ENCODE results near the gene RANBP10. TPM values are rescaled to one million over a fixed set of nuclear protein-coding genes. Genes with fewer than 3 reads are reported as not detected.
A peak's percentile ranks its signal among the peaks of the same experiment; 100 is the strongest.

RANBP10 gene
- total and polyA plus RNA-seq, 9 of the 15 experiments (the other 6 are each of a cell fraction or from before 2014, with no cell fraction given) = 0.61 to 19.3 (median 5.9) TPM

DNA sequence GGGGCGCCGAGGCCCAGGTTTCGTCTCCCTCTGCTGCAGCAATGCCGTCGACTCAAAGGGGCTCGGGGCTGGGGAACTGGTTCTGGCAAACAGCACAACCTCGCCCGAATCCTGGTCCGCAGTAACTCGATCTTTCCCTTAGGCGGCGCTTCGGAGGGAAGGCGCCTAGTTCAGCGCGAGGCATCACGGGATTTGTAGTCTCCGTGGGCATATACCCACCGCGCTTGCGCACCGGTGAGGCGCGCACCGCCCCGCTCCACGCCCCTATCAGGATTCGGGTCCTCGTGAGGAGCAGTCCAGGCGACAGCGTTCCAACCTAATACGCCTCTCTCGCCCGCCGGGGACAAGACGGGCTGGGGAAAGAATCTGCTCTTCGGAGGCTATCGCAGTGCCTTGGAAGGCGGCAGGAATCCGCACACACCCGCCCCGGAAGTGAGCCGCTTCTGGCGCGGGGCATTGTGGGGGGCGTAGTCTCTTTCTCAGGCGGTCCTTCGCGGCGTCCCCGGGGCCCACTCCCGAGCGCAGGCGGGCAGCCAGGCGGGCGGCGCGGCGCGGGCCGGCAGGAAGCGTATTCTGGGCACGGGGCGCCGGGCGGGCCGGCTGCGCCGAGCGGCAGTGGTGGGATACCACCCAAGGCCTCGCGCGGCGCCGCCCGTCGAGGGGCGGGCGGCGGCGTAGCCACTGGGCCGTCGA is 35.6 kb upstream of the RANBP10 start, which contains the start of gene THAP11 (continued):
- TF ChIP-seq ZNF184 (CRISPR knock-in tag; IDR thresholded peaks at IDR 0.05) (no peak), ZNF445 (CRISPR knock-in tag; IDR thresholded peaks at IDR 0.05; ENCODE audit: low read depth) (no peak), ZNF830 (CRISPR knock-in tag; IDR thresholded peaks at IDR 0.05) (no peak), LCOR (CRISPR knock-in tag; IDR thresholded peaks at IDR 0.05) (peak; percentile 39; the same call in 1 of the 2 replicates), PCBP1 (IDR thresholded peaks at IDR 0.05; ENCODE audit: low read depth, low read length, poor library complexity, severe bottlenecking) (no peak), HMG20B (CRISPR knock-in tag; IDR thresholded peaks at IDR 0.05) (no peak), ZNF121 (CRISPR knock-in tag; conservative IDR thresholded peaks at IDR 0.05) (no peak), FOS (IDR thresholded peaks at IDR 0.05; ENCODE audit: extremely low read depth, insufficient read length) (no peak), NR2C2 (CRISPR knock-in tag; IDR thresholded peaks at IDR 0.05) (peak; percentile 70), NR2C2 (tag; IDR thresholded peaks at IDR 0.05) (peak; percentile 87)
- TF ChIP-seq, protein P1, sequence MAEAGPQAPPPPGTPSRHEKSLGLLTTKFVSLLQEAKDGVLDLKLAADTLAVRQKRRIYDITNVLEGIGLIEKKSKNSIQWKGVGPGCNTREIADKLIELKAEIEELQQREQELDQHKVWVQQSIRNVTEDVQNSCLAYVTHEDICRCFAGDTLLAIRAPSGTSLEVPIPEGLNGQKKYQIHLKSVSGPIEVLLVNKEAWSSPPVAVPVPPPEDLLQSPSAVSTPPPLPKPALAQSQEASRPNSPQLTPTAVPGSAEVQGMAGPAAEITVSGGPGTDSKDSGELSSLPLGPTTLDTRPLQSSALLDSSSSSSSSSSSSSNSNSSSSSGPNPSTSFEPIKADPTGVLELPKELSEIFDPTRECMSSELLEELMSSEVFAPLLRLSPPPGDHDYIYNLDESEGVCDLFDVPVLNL (CRISPR knock-in tag; IDR thresholded peaks at IDR 0.05; ENCODE audit: low read depth) = no peak
- TF ChIP-seq, protein P2, sequence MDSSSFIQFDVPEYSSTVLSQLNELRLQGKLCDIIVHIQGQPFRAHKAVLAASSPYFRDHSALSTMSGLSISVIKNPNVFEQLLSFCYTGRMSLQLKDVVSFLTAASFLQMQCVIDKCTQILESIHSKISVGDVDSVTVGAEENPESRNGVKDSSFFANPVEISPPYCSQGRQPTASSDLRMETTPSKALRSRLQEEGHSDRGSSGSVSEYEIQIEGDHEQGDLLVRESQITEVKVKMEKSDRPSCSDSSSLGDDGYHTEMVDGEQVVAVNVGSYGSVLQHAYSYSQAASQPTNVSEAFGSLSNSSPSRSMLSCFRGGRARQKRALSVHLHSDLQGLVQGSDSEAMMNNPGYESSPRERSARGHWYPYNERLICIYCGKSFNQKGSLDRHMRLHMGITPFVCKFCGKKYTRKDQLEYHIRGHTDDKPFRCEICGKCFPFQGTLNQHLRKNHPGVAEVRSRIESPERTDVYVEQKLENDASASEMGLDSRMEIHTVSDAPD (CRISPR knock-in tag; IDR thresholded peaks at IDR 0.05) = no peak
- TF ChIP-seq, protein P3, sequence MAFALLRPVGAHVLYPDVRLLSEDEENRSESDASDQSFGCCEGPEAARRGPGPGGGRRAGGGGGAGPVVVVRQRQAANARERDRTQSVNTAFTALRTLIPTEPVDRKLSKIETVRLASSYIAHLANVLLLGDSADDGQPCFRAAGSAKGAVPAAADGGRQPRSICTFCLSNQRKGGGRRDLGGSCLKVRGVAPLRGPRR (CRISPR knock-in tag; IDR thresholded peaks at IDR 0.05) = no peak
- TF ChIP-seq, protein P4, sequence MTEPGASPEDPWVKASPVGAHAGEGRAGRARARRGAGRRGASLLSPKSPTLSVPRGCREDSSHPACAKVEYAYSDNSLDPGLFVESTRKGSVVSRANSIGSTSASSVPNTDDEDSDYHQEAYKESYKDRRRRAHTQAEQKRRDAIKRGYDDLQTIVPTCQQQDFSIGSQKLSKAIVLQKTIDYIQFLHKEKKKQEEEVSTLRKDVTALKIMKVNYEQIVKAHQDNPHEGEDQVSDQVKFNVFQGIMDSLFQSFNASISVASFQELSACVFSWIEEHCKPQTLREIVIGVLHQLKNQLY (CRISPR knock-in tag; conservative IDR thresholded peaks at IDR 0.05) = no peak
- TF ChIP-seq, protein P5, sequence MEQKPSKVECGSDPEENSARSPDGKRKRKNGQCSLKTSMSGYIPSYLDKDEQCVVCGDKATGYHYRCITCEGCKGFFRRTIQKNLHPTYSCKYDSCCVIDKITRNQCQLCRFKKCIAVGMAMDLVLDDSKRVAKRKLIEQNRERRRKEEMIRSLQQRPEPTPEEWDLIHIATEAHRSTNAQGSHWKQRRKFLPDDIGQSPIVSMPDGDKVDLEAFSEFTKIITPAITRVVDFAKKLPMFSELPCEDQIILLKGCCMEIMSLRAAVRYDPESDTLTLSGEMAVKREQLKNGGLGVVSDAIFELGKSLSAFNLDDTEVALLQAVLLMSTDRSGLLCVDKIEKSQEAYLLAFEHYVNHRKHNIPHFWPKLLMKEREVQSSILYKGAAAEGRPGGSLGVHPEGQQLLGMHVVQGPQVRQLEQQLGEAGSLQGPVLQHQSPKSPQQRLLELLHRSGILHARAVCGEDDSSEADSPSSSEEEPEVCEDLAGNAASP (IDR thresholded peaks at IDR 0.05) = no peak
